Coronary artery (tissue), 2 donors: ENCODE results near the gene SAMHD1.
"Not testable (repeated sequence)": the region's sequence is repeated elsewhere in the genome, so short reads cannot be mapped to it uniquely, and the experiment has no call there.

Source experiments
- DNase-seq: peaks from one replicate; pipeline ENCODE4 v3.0.0-alpha.2; 2017; ENCODE audit warnings: low spot score
- H3K27ac ChIP-seq, 2 donors: fragments of 200-600 bp; sonication (generic); one replicate each; pipeline ENCODE4 v1.5.1; 2016 to 2019
- H3K4me3 ChIP-seq: fragments of 200-600 bp; sonication (generic); 2 replicates; pipeline ENCODE4 v1.5.1; 2016; ENCODE audit warnings: mild to moderate bottlenecking, moderate library complexity
- CTCF ChIP-seq: fragments of 200-600 bp; sonication (generic); IDR thresholded peaks from one replicate; pipeline ENCODE4 v1.5.1; 2019; ENCODE audit warnings: antibody characterized with exemption

SAMHD1 gene

GRCh38 chr20:36967636-36968035 is 16.1 kb upstream of the SAMHD1 start:
- no peak overlapping the region for H3K4me3 ChIP-seq
- TF ChIP-seq CTCF: no peak
- DNase-seq: no peak
- H3K27ac ChIP-seq: no peak overlapping the region

- not testable (repeated sequence) for H3K4me3 ChIP-seq, DNase-seq, H3K27ac ChIP-seq
These were observed 15.5 kb upstream of the SAMHD1 start for GRCh38 chr20:36966965-36967364.

- H3K4me3 ChIP-seq, DNase-seq: not testable (repeated sequence)
These were observed 10.9 kb upstream of the SAMHD1 start for GRCh38 chr20:36962354-36962941.

GRCh38 chr20:36959242-36959641 is 7.7 kb upstream of the SAMHD1 start:
- Histone ChIP-seq H3K27ac (no peak overlapping the region), H3K4me3 (no peak overlapping the region)
- no peak for TF ChIP-seq CTCF
- DNase-seq: no peak

More at GRCh38 chr20:36962354-36962941, 10.9 kb upstream of the SAMHD1 start:
- H3K27ac ChIP-seq: not testable (repeated sequence)

- H3K4me3 ChIP-seq: no peak overlapping the region
- no peak for DNase-seq
- TF ChIP-seq CTCF: no peak
- H3K27ac ChIP-seq: peak overlapping the region in 1 of 2 donors; percentile 23
These were observed 6.6 kb upstream of the SAMHD1 start for GRCh38 chr20:36957875-36958667.

- no peak for DNase-seq
- Histone ChIP-seq H3K27ac (no peak overlapping the region), H3K4me3 (no peak overlapping the region)
- no peak for TF ChIP-seq CTCF
These were observed 5.2 kb upstream of the SAMHD1 start for GRCh38 chr20:36956674-36957073.

GRCh38 chr20:36956016-36956415 is 4.5 kb upstream of the SAMHD1 start:
- no peak overlapping the region for H3K27ac ChIP-seq
- no peak for DNase-seq
- H3K4me3 ChIP-seq: no peak overlapping the region
- no peak for TF ChIP-seq CTCF
